ENCODE data around the gene IFNGR2. TPM values are rescaled to one million over a fixed set of nuclear protein-coding genes. Genes with fewer than 3 reads are reported as not detected.

The IFNGR2 gene
- total and polyA plus RNA-seq, 2 of the 13 experiments (the other 11 are each of a cell fraction or from before 2014, with no cell fraction given), result 61.3 to 117 TPM

DNA sequence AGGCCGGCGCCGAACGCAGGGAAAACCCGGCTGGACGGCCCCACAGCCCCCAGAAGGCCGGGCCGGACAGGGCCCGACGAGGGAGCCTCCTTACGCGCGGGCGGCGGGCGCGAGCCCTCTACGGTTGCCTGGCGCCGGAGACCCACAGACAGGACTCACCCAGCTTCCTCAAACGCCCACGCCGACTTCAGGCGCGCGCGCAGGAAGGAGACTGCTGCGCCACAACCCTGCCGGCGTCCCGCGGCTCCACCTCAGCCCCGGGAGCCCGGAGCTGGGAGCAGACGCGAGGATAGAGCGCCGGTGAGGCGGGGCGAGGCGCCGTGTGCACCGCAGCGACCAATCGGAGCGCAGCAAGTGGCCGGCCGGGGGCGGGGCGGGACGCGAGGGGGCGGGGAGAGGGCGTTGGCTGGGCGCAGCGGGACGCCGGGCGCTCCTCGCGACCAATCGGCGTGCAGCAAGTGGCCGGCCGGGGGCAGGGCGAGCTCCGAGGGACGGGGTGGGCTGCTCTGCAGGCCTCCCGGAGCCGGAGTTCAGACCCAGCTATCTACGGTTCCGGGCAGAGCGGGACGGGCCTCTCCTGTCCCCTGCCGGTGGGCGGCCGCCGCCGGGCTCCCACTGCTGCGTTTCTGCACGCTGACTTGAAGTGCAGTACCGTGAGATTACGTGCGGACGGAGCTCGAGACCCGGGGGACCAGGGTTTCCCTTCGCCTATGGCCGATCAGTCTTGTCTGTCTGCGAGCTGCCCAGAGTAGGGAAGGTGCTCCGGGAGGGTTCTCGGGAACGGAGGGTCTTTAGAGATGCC lies 76.7 kb downstream of the IFNGR2 start, which contains the start of gene TMEM50B (continued):
- TF ChIP-seq, protein P1, sequence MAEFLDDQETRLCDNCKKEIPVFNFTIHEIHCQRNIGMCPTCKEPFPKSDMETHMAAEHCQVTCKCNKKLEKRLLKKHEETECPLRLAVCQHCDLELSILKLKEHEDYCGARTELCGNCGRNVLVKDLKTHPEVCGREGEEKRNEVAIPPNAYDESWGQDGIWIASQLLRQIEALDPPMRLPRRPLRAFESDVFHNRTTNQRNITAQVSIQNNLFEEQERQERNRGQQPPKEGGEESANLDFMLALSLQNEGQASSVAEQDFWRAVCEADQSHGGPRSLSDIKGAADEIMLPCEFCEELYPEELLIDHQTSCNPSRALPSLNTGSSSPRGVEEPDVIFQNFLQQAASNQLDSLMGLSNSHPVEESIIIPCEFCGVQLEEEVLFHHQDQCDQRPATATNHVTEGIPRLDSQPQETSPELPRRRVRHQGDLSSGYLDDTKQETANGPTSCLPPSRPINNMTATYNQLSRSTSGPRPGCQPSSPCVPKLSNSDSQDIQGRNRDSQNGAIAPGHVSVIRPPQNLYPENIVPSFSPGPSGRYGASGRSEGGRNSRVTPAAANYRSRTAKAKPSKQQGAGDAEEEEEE (CRISPR knock-in tag; IDR thresholded peaks at IDR 0.05; ENCODE audit: borderline replicate concordance), result no peak
- TF ChIP-seq FOXJ3 (CRISPR knock-in tag; IDR thresholded peaks at IDR 0.05; ENCODE audit: borderline replicate concordance) (no peak), TGIF2 (CRISPR knock-in tag; IDR thresholded peaks at IDR 0.05) (peak; percentile 25), POLR2AphosphoS5 (IDR thresholded peaks at IDR 0.05; ENCODE audit: low read depth, low read length) (peak; percentile 86), NR3C1 (CRISPR knock-in tag; IDR thresholded peaks at IDR 0.05) (no peak), ZFP41 (CRISPR knock-in tag; IDR thresholded peaks at IDR 0.05; ENCODE audit: borderline replicate concordance) (no peak), ZNF205 (CRISPR knock-in tag; IDR thresholded peaks at IDR 0.05) (no peak), ATRX (CRISPR knock-in tag; IDR thresholded peaks at IDR 0.05; ENCODE audit: borderline replicate concordance) (no peak), ZNF614 (CRISPR knock-in tag; IDR thresholded peaks at IDR 0.05; ENCODE audit: borderline replicate concordance) (peak; percentile 23; the same call in 1 of the 2 replicates), GTF3A (CRISPR knock-in tag; conservative IDR thresholded peaks at IDR 0.05) (no peak), TP53 (CRISPR knock-in tag; conservative IDR thresholded peaks at IDR 0.05) (no peak), NFKBIZ (CRISPR knock-in tag; IDR thresholded peaks at IDR 0.05) (no peak), ZNF775 (CRISPR knock-in tag; IDR thresholded peaks at IDR 0.05; ENCODE audit: borderline replicate concordance) (no peak), YEATS4 (CRISPR knock-in tag; IDR thresholded peaks at IDR 0.05; ENCODE audit: borderline replicate concordance) (peak; percentile 79), ETV5 (CRISPR knock-in tag; IDR thresholded peaks at IDR 0.05; ENCODE audit: borderline replicate concordance) (peak; percentile 59; the same call in 1 of the 2 replicates), FOXA1 (IDR thresholded peaks at IDR 0.05) (no peak), FOXA1 (CRISPR knock-in tag; IDR thresholded peaks at IDR 0.05) (no peak), CTCF (CRISPR knock-in tag; IDR thresholded peaks at IDR 0.05) (peak; percentile 78)
- TF ChIP-seq, protein P2, sequence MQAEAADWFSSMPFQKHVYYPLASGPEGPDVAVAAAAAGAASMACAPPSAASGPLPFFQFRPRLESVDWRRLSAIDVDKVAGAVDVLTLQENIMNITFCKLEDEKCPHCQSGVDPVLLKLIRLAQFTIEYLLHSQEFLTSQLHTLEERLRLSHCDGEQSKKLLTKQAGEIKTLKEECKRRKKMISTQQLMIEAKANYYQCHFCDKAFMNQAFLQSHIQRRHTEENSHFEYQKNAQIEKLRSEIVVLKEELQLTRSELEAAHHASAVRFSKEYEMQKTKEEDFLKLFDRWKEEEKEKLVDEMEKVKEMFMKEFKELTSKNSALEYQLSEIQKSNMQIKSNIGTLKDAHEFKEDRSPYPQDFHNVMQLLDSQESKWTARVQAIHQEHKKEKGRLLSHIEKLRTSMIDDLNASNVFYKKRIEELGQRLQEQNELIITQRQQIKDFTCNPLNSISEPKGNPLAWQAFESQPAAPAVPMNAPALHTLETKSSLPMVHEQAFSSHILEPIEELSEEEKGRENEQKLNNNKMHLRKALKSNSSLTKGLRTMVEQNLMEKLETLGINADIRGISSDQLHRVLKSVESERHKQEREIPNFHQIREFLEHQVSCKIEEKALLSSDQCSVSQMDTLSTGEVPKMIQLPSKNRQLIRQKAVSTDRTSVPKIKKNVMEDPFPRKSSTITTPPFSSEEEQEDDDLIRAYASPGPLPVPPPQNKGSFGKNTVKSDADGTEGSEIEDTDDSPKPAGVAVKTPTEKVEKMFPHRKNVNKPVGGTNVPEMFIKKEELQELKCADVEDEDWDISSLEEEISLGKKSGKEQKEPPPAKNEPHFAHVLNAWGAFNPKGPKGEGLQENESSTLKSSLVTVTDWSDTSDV (CRISPR knock-in tag; IDR thresholded peaks at IDR 0.05), result no peak
- TF ChIP-seq, protein P3, sequence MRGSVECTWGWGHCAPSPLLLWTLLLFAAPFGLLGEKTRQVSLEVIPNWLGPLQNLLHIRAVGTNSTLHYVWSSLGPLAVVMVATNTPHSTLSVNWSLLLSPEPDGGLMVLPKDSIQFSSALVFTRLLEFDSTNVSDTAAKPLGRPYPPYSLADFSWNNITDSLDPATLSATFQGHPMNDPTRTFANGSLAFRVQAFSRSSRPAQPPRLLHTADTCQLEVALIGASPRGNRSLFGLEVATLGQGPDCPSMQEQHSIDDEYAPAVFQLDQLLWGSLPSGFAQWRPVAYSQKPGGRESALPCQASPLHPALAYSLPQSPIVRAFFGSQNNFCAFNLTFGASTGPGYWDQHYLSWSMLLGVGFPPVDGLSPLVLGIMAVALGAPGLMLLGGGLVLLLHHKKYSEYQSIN (CRISPR knock-in tag; IDR thresholded peaks at IDR 0.05; ENCODE audit: borderline replicate concordance), result no peak
- TF ChIP-seq, protein P4, sequence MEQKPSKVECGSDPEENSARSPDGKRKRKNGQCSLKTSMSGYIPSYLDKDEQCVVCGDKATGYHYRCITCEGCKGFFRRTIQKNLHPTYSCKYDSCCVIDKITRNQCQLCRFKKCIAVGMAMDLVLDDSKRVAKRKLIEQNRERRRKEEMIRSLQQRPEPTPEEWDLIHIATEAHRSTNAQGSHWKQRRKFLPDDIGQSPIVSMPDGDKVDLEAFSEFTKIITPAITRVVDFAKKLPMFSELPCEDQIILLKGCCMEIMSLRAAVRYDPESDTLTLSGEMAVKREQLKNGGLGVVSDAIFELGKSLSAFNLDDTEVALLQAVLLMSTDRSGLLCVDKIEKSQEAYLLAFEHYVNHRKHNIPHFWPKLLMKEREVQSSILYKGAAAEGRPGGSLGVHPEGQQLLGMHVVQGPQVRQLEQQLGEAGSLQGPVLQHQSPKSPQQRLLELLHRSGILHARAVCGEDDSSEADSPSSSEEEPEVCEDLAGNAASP (CRISPR knock-in tag; IDR thresholded peaks at IDR 0.05; ENCODE audit: borderline replicate concordance), result peak; percentile 43; the same call in 1 of the 2 replicates

Measured in HepG2 (cell line).